HepG2 (cell line): ENCODE measurements around the gene KLHL40. TPM values are rescaled to one million over a fixed set of nuclear protein-coding genes. Genes with fewer than 3 reads are reported as not detected.

Experiments used
- ARHGAP35 ChIP-seq: sonication (generic); formaldehyde crosslinking; IDR thresholded peaks from 2 replicates; pipeline ENCODE4 v1.9.0; 2022; ENCODE audit warnings: mild to moderate bottlenecking, inconsistent platforms, moderate library complexity, missing genetic modification reagents, borderline replicate concordance
- ARID4A ChIP-seq: sonication (generic); formaldehyde crosslinking; IDR thresholded peaks from 2 replicates; pipeline ENCODE4 v1.5.0; 2020; ENCODE audit warnings: mild to moderate bottlenecking, missing genetic modification reagents, borderline replicate concordance
- ESRRA ChIP-seq: sonication (generic); formaldehyde crosslinking; IDR thresholded peaks from 2 replicates; pipeline ENCODE4 v1.5.1; 2020; ENCODE audit warnings: mild to moderate bottlenecking, low read depth, missing genetic modification reagents
- FOXA3 ChIP-seq: IDR thresholded peaks from 2 replicates; pipeline ENCODE4 v1.6.1; 2016; ENCODE audit warnings: missing genetic modification reagents, missing compliant biosample characterization
- FOXP1 ChIP-seq, 2 experiments: fragments of 450-650 bp in 1 of 2; IDR thresholded peaks; 2 replicates each; pipeline ENCODE4 v1.6.1; 2017 to 2018; ENCODE audit warnings: antibody characterized with exemption in 1 of 2
- MED13 ChIP-seq: sonication (generic); formaldehyde crosslinking; IDR thresholded peaks from 2 replicates; pipeline ENCODE4 v1.5.0; 2020; ENCODE audit warnings: missing genetic modification reagents
- PBX3 ChIP-seq: sonication (generic); formaldehyde crosslinking; IDR thresholded peaks from 2 replicates; pipeline ENCODE4 v1.8.1; 2023; ENCODE audit warnings: missing genetic modification reagents, inconsistent platforms, borderline replicate concordance
- PHF5A ChIP-seq: IDR thresholded peaks from one replicate; pipeline ENCODE4 v1.6.1; 2018; ENCODE audit warnings: low read depth, missing genetic modification reagents; ENCODE audit not compliant: unreplicated experiment
- SMARCC2 ChIP-seq: fragments of 450-650 bp; IDR thresholded peaks from 2 replicates; pipeline ENCODE4 v1.6.1; 2017; ENCODE audit warnings: antibody characterized with exemption, mild to moderate bottlenecking
- SMYD3 ChIP-seq: sonication (generic); formaldehyde crosslinking; IDR thresholded peaks from 2 replicates; pipeline ENCODE4 v1.8.1; 2023; ENCODE audit warnings: mild to moderate bottlenecking, missing genetic modification reagents
- STAG1 ChIP-seq: sonication (generic); formaldehyde crosslinking; IDR thresholded peaks from 2 replicates; pipeline ENCODE4 v1.4.0; 2020; ENCODE audit warnings: missing genetic modification reagents
- THAP7 ChIP-seq: sonication (generic); formaldehyde crosslinking; IDR thresholded peaks from 2 replicates; pipeline ENCODE4 v1.8.1; 2023; ENCODE audit warnings: mild to moderate bottlenecking, missing genetic modification reagents
- YEATS2 ChIP-seq: sonication (generic); formaldehyde crosslinking; IDR thresholded peaks from 2 replicates; pipeline ENCODE4 v1.4.0; 2020; ENCODE audit warnings: missing genetic modification reagents, borderline replicate concordance
- ZBTB14 ChIP-seq: sonication (generic); formaldehyde crosslinking; IDR thresholded peaks from 2 replicates; pipeline ENCODE4 v1.4.0; 2020; ENCODE audit warnings: missing genetic modification reagents
- ZFP36L2 ChIP-seq: sonication (generic); formaldehyde crosslinking; IDR thresholded peaks from 2 replicates; pipeline ENCODE4 v1.4.0; 2020; ENCODE audit warnings: missing genetic modification reagents
- ZMAT5 ChIP-seq: sonication (generic); formaldehyde crosslinking; IDR thresholded peaks from 2 replicates; pipeline ENCODE4 v1.5.0; 2020; ENCODE audit warnings: mild to moderate bottlenecking, low read depth, missing genetic modification reagents, borderline replicate concordance
- ZNF430 ChIP-seq: sonication (generic); formaldehyde crosslinking; IDR thresholded peaks from 2 replicates; pipeline ENCODE4 v1.9.0; 2021; ENCODE audit warnings: mild to moderate bottlenecking, missing genetic modification reagents
- ZNF431 ChIP-seq: sonication (generic); formaldehyde crosslinking; IDR thresholded peaks from 2 replicates; pipeline ENCODE4 v1.9.0; 2022; ENCODE audit warnings: missing genetic modification reagents, low read depth, mild to moderate bottlenecking, borderline replicate concordance
- ZNF441 ChIP-seq: sonication (generic); formaldehyde crosslinking; IDR thresholded peaks from 2 replicates; pipeline ENCODE4 v1.7.0; 2021; ENCODE audit warnings: missing genetic modification reagents, borderline replicate concordance
- ZNF446 ChIP-seq: sonication (generic); formaldehyde crosslinking; IDR thresholded peaks from 2 replicates; pipeline ENCODE4 v1.5.0; 2020; ENCODE audit warnings: mild to moderate bottlenecking, missing genetic modification reagents
- ZNF564 ChIP-seq: sonication (generic); formaldehyde crosslinking; IDR thresholded peaks from 2 replicates; pipeline ENCODE4 v1.8.1; 2023; ENCODE audit warnings: mild to moderate bottlenecking, missing genetic modification reagents
- ZNF776 ChIP-seq: sonication (generic); formaldehyde crosslinking; IDR thresholded peaks from 2 replicates; pipeline ENCODE4 v1.4.0; 2020; ENCODE audit warnings: mild to moderate bottlenecking, missing genetic modification reagents
- polyA plus RNA-seq, 8 experiments: library from polyadenylated mRNA; depleted of rRNA in 3 of 8; stranded (reverse) in 7 of 8; unstranded in 1 of 8; fragments of >200 nt; fragmentation: Illumina TruSeq in 4 of 8; extraction: Trizol in 4 of 8; gene quantifications; 2 replicates each; pipeline versions ENCODE4 v1.2.1 to v1.2.3, GENCODE V29; 2011 to 2016; ENCODE audit warnings: low read depth in 4 of 8, missing spikeins in 1 of 8, mixed read lengths in 1 of 8; ENCODE audit not compliant: insufficient read depth in 1 of 8
- total RNA-seq, 5 experiments: library from RNA; depleted of rRNA; stranded (reverse); fragments of >200 nt; fragmentation: Illumina TruSeq; extraction: Trizol; gene quantifications; 2 replicates each; pipeline ENCODE4 v1.2.3, GENCODE V29; 2016; ENCODE audit warnings: low read depth in 1 of 5

Gene KLHL40
- total and polyA plus RNA-seq, 2 of the 13 experiments (the other 11 are each of a cell fraction or from before 2014, with no cell fraction given), result not detected

GRCh38 chr3:42701371-42702065 is 16.2 kb downstream of the KLHL40 start (continued):
- TF ChIP-seq THAP7 (CRISPR knock-in tag), result peak; percentile 88; the same call in 1 of the 2 replicates
- peak; percentile 49; the same call in 1 of the 2 replicates for TF ChIP-seq SMYD3 (CRISPR knock-in tag)
- TF ChIP-seq ZNF776 (CRISPR knock-in tag), result no peak
- TF ChIP-seq ESRRA, result 0 out of 2 replicates have a peak, but pooled peaks have one; percentile 32
- TF ChIP-seq ARHGAP35 (CRISPR knock-in tag), result peak; percentile 70; the same call in 1 of the 2 replicates
- TF ChIP-seq FOXA3 (CRISPR knock-in tag), result peak; percentile 37; the same call in 1 of the 2 replicates
- TF ChIP-seq ZNF441, result peak; percentile 91; the same call in 1 of the 2 replicates
- no peak for TF ChIP-seq SMARCC2
- peak; percentile 97 for TF ChIP-seq ZFP36L2
- 0 out of 2 replicates have a peak, but pooled peaks have one; percentile 59 for TF ChIP-seq YEATS2
- peak; percentile 88; the same call in 1 of the 2 replicates for TF ChIP-seq MED13
- peak; percentile 80; the same call in 1 of the 2 replicates for TF ChIP-seq ZNF431 (CRISPR knock-in tag)
- peak; percentile 76; the same call in 1 of the 2 replicates for TF ChIP-seq ZNF564 (CRISPR knock-in tag)
- peak; percentile 44; the same call in 1 of the 2 replicates for TF ChIP-seq ARID4A (CRISPR knock-in tag)
- no peak for TF ChIP-seq FOXP1 (IDR thresholded peaks at IDR 0.05)
- TF ChIP-seq FOXP1 (CRISPR knock-in tag; IDR thresholded peaks at IDR 0.05), result no peak
- TF ChIP-seq ZMAT5, result no peak
- TF ChIP-seq ZNF430, result peak; percentile 84
- TF ChIP-seq STAG1 (CRISPR knock-in tag), result peak; percentile 14; the same call in 1 of the 2 replicates
- TF ChIP-seq PBX3 (CRISPR knock-in tag), result peak; percentile 89; the same call in 1 of the 2 replicates
- no peak for TF ChIP-seq PHF5A (CRISPR knock-in tag)
- TF ChIP-seq ZNF446, result peak; percentile 86; the same call in 1 of the 2 replicates
- TF ChIP-seq ZBTB14 (CRISPR knock-in tag), result no peak
